CD4-positive, alpha-beta T cell treated with Interleukin-15 for 1 hour (primary cell): ENCODE data around the gene C9.
"Not testable (repeated sequence)": the region's sequence is repeated elsewhere in the genome, so short reads cannot be mapped to it uniquely, and the experiment has no call there.

Experiments
- DNase-seq: peaks from one replicate; pipeline ENCODE4 v3.0.0-alpha.2; 2020

The C9 gene

GRCh38 chr5:39256477-39257235, 107.6 kb downstream of the C9 start:
- peak; percentile 26 for DNase-seq

- DNase-seq: no peak
Observed at GRCh38 chr5:39255406-39255805, 108.9 kb downstream of the C9 start.

- no peak for DNase-seq
Observed at GRCh38 chr5:39254671-39255070, 109.6 kb downstream of the C9 start.

GRCh38 chr5:39253196-39253595, 111.1 kb downstream of the C9 start:
- no peak for DNase-seq

GRCh38 chr5:39249564-39250274, 114.6 kb downstream of the C9 start:
- DNase-seq: no peak

GRCh38 chr5:39249069-39249468, 115.2 kb downstream of the C9 start:
- no peak for DNase-seq

- no peak for DNase-seq
Observed at GRCh38 chr5:39240750-39241149, 123.5 kb downstream of the C9 start.

GRCh38 chr5:39238366-39239105, 125.8 kb downstream of the C9 start:
- DNase-seq: no peak

GRCh38 chr5:39236718-39237117, 127.6 kb downstream of the C9 start:
- no peak for DNase-seq

GRCh38 chr5:39235648-39236047, 128.6 kb downstream of the C9 start:
- no peak for DNase-seq

GRCh38 chr5:39234494-39234893, 129.8 kb downstream of the C9 start:
- DNase-seq: not testable (repeated sequence)
